Ovary (tissue), 9 donors: Measurements from ENCODE around the gene FRMD1. TPM values are rescaled to one million over a fixed set of nuclear protein-coding genes. Genes with fewer than 3 reads are reported as not detected.

Experiments used
- DNase-seq, 5 donors: peaks; one replicate each; pipeline ENCODE4 v3.0.0-alpha.2; 2019 to 2020
- H3K27ac ChIP-seq, 2 donors: fragments of 200-600 bp; one replicate each; pipeline versions ENCODE4 v1.5.1 to v1.8.0; 2019 to 2022
- H3K27me3 ChIP-seq: fragments of 200-600 bp; one replicate; pipeline ENCODE4 v1.8.0; 2022
- H3K36me3 ChIP-seq: fragments of 200-600 bp; sonication (generic); one replicate; pipeline ENCODE4 v1.5.1; 2019
- H3K4me1 ChIP-seq: one replicate; pipeline ENCODE4 v1.8.1; 2013; ENCODE audit warnings: mild to moderate bottlenecking, moderate library complexity; ENCODE audit not compliant: insufficient read depth
- H3K4me3 ChIP-seq: fragments of 200-600 bp; sonication (generic); one replicate; pipeline ENCODE4 v1.5.1; 2017
- H3K9me3 ChIP-seq, 2 donors: fragments of 200-600 bp in 1 of 2; sonication (generic) in 1 of 2; one replicate each; pipeline versions ENCODE4 v1.5.1 to v1.8.1; 2013 to 2019; ENCODE audit warnings: mild to moderate bottlenecking in 1 of 2, moderate library complexity in 1 of 2
- EP300 ChIP-seq: sonication (generic); formaldehyde crosslinking; IDR thresholded peaks from one replicate; pipeline ENCODE4 v1.6.1; 2017; ENCODE audit warnings: antibody characterized with exemption
- POLR2A ChIP-seq: fragments of 450-650 bp; IDR thresholded peaks from one replicate; pipeline ENCODE4 v1.6.1; 2017; ENCODE audit warnings: antibody characterized with exemption, mild to moderate bottlenecking, moderate library complexity
- WGBS, 3 donors: extraction: QIAGEN DNeasy Blood & Tissue Kit in 1 of 3; methylation state at CpG; one replicate each; pipeline versions ENCODE4 v1.1.5 to v1.1.7; 2013 to 2017; 5-methylcytosine and 5-hydroxymethylcytosine counted together
- intact Hi-C, 4 donors: fragments of 100-400 bp; cut with DNase I; formaldehyde crosslinking; loops; one replicate each; pipeline versions ENCODE4 v1.11.0 to v1.15.1; 2022 to 2023
- polyA plus RNA-seq, 2 donors: library from polyadenylated mRNA; stranded (reverse); fragments of 200-250 nt in 1 of 2; fragments of 350-450 nt in 1 of 2; fragmentation: Illumina TruSeq in 1 of 2; extraction: RNeasy Lipid Tissue Mini Kit (QIAGEN cat#74804) in 1 of 2; gene quantifications; one replicate each; pipeline ENCODE4 v1.2.3, GENCODE V29; 2013 to 2014
- total RNA-seq, 7 donors: library from RNA; depleted of rRNA in 2 of 7; stranded (reverse); fragments of >200 nt in 2 of 7; fragmentation: NEBNext Ultra II Directional in 3 of 7; extraction: Animal tissue kit (Norgen Biotek cat#: 25700) in 3 of 7; gene quantifications; one replicate each; pipeline versions ENCODE4 v1.1.0 to v1.2.4, GENCODE V29; 2016 to 2023
- TF ChIP-seq, protein P1 (sequence below), 3 donors: fragments of 450-650 bp in 2 of 3; fragments of 200-600 bp in 1 of 3; IDR thresholded peaks; one replicate each; pipeline versions ENCODE4 v1.5.1 to v1.8.0; 2016 to 2022; ENCODE audit warnings: antibody characterized with exemption in 3 of 3, mild to moderate bottlenecking in 1 of 3
- donor health status: DM: no; HTN: no; CAD: no; lungs with moderate emphysema.
- donor health status: DM: no; HTN: no; CAD: no.
- donor health status: Bipolar disorder and iron deficiency.
- donor health status: DM: yes; HTN: yes; CAD: no.
- donor health status: DM: no; HTN: no; CAD: no.
- donor health status: DM: yes; HTN: yes; CAD: no.

The FRMD1 gene
- total and polyA plus RNA-seq, 9 donors: 0.10 to 0.48 (median 0.31) TPM; not detected in 2

DNA sequence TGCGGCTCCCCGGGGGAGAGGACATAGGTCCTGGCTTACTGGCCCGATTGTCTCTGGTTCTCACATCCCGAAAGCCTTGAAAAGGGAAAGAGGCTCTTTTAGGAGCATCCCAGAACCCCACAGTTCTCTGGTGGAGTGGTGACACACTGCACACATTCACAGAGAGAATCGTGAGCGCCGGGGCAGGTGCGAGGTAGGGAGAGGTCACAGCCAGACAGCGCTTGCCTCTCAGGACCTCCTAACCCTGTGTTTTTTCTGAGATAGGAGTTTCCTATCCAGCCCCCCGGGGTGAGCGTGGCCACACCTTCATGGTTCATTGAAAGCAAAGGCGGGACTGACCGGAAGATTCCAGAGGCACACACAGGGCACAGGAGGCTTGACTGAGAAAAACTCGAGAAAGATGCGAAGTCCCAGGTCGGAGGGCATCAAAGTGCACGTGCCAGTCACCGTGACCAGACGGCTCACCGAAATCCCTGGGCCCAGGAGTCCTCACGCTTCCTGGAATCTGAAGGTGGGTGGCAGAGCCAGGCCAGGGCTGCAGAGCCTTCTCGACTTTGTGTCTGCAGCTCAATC, 46.5 kb upstream of the FRMD1 start:
- no peak overlapping the region for H3K27ac ChIP-seq
- intact Hi-C loops: loop anchor here in 1 of 4 donors (5.0 kb wide), 1 partner anchor 63 kb away; no protein-coding TSS in a partner anchor
- TF ChIP-seq POLR2A (no peak), EP300 (no peak)
- TF ChIP-seq, protein P1, sequence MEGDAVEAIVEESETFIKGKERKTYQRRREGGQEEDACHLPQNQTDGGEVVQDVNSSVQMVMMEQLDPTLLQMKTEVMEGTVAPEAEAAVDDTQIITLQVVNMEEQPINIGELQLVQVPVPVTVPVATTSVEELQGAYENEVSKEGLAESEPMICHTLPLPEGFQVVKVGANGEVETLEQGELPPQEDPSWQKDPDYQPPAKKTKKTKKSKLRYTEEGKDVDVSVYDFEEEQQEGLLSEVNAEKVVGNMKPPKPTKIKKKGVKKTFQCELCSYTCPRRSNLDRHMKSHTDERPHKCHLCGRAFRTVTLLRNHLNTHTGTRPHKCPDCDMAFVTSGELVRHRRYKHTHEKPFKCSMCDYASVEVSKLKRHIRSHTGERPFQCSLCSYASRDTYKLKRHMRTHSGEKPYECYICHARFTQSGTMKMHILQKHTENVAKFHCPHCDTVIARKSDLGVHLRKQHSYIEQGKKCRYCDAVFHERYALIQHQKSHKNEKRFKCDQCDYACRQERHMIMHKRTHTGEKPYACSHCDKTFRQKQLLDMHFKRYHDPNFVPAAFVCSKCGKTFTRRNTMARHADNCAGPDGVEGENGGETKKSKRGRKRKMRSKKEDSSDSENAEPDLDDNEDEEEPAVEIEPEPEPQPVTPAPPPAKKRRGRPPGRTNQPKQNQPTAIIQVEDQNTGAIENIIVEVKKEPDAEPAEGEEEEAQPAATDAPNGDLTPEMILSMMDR (IDR thresholded peaks at IDR 0.05): no peak
- no peaks in the 10 kb centered on the region for H3K27me3 ChIP-seq
- H3K4me3 ChIP-seq: no peak overlapping the region
- DNase-seq: no peak
- WGBS, 3 donors: 83 to 90% (median 85%) methylated on average over 22 of the region's 22 CpGs
- no peaks in the 10 kb centered on the region for H3K9me3 ChIP-seq
- no peaks in the 10 kb centered on the region for H3K36me3 ChIP-seq
- no peaks in the 10 kb centered on the region for H3K4me1 ChIP-seq

DNA sequence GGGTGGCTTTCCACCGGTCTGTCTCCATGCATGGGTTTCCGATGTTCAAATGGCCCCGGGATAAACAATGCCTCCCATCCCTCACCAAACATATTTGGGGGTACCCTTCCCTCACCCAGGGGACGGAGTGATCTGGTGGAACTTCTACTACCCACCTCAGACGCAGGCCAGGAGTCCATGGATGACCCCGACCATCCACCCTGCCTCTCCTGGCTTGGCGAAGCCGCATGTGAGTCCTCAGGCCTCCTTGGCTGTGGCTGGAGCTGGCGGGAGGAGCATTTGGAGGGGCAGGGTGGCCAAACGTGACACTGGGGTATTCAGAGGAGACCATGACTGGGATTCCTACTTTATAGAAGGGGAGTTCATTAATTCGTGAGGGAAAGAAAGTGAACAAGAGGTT, 45.9 kb upstream of the FRMD1 start:
- H3K4me1 ChIP-seq: no peaks in the 10 kb centered on the region
- H3K27ac ChIP-seq: no peak overlapping the region
- TF ChIP-seq, protein P1 (IDR thresholded peaks at IDR 0.05): no peak
- TF ChIP-seq EP300 (no peak), POLR2A (no peak)
- intact Hi-C loops: loop anchor here in 1 of 4 donors (5.0 kb wide), 1 partner anchor 63 kb away; no protein-coding TSS in a partner anchor
- peak in 1 of 5 donors; percentile 22 for DNase-seq
- no peaks in the 10 kb centered on the region for H3K36me3 ChIP-seq
- no peak overlapping the region for H3K4me3 ChIP-seq
- no peaks in the 10 kb centered on the region for H3K27me3 ChIP-seq
- WGBS, 3 donors: 92 to 93% (median 93%) methylated on average over 11 of the region's 11 CpGs
- no peaks in the 10 kb centered on the region for H3K9me3 ChIP-seq

DNA sequence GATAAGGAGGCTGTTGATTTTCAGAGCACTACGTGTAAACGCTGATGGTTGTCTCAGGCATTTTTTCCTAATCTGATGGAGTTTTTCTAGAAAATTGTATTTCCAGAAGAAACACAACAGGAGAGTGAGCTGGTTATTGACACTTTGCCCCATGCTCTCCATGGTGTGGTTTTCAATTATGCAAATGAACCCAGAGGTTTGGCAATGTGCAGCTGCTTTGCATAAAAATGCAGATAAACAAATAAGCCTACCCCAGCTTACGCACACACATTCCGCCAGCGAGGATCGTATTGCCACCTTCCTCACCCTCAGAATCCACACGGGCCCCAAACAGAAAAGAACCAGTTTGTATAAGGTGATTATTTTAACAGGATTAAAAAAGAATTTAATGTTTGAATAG, 45.1 kb upstream of the FRMD1 start:
- no peaks in the 10 kb centered on the region for H3K27me3 ChIP-seq
- no peak for DNase-seq
- H3K9me3 ChIP-seq: no peaks in the 10 kb centered on the region
- TF ChIP-seq, protein P1 (IDR thresholded peaks at IDR 0.05): no peak
- TF ChIP-seq EP300: no peak
- no peak for TF ChIP-seq POLR2A
- H3K4me3 ChIP-seq: no peak overlapping the region
- H3K4me1 ChIP-seq: no peaks in the 10 kb centered on the region
- intact Hi-C loops: no loop called here
- no peak overlapping the region for H3K27ac ChIP-seq
- WGBS, 3 donors: 87 to 94% (median 93%) methylated on average over 7 of the region's 7 CpGs
- no peaks in the 10 kb centered on the region for H3K36me3 ChIP-seq

DNA sequence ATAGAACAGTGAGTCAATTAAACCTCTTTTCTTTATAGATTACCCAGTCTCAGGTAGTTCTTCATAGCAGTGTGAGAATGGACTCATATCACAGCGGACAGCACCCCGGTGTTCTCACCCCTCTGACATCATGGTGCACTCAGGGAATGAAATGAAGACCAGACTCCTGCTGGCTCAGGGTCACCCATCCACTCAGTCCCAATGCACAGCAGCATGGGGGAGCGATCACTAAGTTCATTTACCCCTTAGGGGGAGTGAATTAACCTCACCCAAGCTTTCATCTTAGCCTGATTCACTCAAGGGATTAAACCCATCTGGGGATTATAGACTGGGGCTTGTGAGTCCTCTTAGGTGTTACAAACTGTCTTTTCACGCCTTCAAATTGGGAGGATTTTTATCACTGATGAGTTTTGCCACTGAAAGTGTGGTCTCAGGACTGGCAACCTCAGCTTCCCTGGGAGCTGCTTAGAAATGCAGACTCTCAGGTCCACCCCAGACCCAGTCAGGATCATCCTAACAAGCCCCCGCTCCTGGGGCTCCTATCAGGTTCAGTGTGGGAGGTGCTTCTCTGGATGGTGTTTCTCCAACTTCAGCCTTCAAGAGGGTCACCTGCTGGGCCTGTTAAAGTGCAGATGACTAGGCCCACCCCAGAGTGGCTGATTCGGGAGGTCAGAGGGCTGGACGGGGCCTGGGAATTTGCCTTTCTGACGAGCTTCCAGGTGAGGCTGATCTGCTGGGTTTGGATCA, 44.3 kb upstream of the FRMD1 start:
- intact Hi-C loops: no loop called here
- 85 to 93% (median 85%) methylated on average over 8 of the region's 8 CpGs for WGBS, 3 donors
- no peaks in the 10 kb centered on the region for H3K36me3 ChIP-seq

More for the DNA sequence above, 44.3 kb upstream of the FRMD1 start:
- no peak overlapping the region for H3K4me3 ChIP-seq
- no peak for TF ChIP-seq EP300
- TF ChIP-seq, protein P1 (IDR thresholded peaks at IDR 0.05): no peak
- no peak for TF ChIP-seq POLR2A
- no peaks in the 10 kb centered on the region for H3K9me3 ChIP-seq
- H3K27me3 ChIP-seq: no peaks in the 10 kb centered on the region
- DNase-seq: peak in 1 of 5 donors; percentile 13
- no peak overlapping the region for H3K27ac ChIP-seq
- no peaks in the 10 kb centered on the region for H3K4me1 ChIP-seq
